ENCODE measurements around the gene ZNF292.
"Not testable (repeated sequence)": the region's sequence is repeated elsewhere in the genome, so short reads cannot be mapped to it uniquely, and the experiment has no call there.

The ZNF292 gene

DNA sequence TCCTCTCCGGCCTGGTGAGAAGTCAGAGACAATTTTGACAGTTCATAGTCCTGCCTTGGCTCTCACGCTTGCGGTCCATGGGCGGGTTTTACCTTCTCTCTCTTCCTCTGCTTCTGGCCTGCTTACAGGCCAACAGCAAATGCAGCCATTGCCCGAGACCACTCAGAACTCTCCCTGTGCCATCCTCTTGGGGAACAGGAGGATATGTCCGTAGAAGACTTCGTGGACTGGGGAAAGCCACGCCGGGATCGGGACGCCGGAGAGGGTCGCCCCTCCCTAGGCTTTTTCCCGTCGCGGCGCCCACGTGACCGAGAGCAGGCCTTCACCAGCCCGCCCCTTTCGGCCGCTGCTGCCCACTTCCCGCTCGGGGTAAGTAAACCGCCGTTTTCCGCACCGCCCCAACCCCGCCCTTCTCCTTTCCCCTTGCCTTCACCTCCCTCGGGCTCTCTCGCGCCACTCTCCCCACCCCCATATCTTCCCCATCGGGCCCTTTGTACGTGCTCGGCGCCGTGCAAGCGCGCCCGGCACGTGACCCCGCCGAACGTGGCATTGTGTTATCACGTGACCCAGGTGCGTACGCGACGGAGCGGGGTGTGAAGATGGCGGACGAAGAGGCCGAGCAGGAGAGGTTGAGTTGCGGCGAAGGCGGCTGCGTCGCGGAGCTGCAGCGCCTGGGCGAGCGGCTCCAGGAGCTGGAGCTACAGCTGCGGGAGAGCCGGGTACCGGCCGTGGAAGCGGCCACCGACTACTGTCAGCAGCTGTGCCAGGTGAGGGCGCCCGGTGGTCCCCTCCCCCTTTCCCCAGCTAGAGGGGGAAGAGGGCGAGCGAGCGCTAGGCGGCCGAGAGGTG, at the start of gene ZNF292:
Gene ZNF292, plus strand, starts transcription at position 573 of the 849 bp plus-strand sequence. Its CDS starts 27 bp downstream, at position 600.
- peak; percentile 99 for DNase-seq

DNA sequence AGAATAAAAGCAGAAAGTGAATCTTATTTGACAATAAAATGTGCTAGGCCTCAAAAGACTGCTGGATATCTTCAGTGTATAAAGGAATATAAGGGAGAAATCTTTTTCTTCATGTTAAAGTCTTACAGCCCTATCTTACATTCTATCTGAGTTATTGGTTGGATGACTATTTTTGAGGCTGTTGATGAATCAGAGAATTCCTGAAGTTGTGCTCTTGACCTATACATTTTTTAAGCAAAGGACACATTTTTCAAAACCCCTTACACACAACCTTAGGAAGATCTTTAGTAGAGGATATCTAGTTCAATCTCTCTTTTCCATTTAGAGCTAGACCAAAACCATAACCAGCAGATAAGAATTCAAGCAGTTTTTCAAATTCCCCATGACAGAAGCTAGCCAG, 49.5 kb upstream of the ZNF292 start:
- DNase-seq = peak; percentile 59

DNA sequence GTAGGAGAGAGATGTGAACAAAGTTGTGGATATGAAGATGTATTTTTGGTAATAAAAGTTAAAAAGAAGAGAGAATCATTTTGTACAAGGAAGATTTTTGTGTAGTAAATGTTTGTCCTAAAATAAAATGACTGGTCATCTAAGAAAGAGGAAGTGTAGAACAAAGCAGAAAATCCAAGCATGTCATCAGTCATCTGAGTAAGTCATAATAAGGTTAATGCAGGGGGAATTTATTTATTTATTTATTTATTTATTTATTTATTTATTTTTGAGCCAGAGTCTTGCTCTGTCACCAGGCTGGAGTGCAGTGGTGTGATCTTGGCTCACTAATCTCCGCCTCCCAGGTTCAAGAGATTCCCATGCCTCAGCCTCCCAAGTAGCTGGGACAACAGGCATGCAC, 44.7 kb upstream of the ZNF292 start:
- no peak for DNase-seq

DNA sequence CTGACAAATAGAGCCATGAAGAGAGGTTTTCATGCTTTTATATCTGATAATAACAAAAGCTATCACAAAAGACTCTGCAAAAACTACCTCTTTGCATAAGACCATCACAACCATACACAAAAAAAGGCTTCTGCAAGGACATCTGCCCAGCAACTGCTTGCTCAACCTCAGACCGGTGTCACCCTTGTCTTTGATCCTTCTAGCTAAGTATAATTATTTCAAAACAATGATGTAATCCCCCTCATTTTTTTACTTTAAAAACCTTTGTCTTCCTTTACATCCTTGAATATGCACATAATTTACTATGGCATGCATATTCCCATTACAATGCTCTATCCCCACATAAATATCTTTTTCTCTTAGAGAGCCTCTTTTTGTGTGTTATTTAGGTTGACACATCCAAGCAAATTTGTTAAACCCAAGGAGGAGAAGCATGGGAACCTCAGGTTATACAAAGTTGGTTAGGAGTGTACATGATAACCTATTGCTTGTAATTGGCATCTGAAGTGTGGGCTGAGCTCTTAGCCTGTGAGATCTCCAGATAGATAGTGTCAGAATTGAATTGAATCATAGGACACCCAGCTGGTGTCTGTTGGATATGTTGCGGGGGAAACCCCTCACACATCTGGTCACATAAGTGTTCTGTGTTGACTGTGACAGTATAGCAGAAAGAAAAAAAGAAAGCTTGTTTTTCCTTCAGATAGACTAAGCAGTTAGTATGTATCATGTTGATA, 39.8 kb upstream of the ZNF292 start:
- DNase-seq = no peak

DNA sequence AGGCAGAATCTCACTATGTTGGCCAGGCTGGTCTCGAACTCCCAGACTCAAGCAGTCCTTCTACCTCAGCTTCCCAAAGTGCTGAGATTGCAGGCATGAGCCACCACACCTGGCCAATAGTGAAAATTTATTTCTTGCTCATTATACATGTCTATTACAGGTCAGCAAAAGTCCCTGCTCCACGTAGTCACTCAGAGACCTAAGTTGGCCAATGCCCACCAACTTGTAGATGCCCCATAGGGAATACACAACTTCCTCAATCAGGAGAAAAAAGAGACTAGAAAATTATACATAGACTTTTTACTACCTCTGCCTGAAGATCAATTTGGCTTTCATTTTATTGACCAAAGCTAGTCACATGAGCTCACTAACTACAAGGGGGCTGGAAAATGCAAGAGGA, 38.4 kb upstream of the ZNF292 start:
- DNase-seq = no peak

DNA sequence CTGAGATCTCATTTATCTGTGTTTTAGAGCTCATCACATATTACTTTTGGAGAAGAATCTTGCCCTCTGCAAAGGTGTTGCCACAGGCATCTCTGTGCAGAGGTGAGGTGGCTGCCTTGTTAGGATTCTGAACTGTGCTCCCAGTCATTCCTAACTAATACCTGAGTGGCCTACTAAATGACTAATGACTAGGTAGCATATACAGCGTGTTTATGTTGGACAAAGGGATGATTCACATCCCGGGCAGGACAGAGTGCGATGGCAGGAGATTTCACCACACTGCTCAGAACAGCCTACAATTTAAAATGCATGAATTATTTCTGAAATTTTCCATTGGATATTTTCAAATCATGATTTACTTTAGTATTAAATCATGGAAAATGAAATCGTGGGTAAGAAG, 37.3 kb upstream of the ZNF292 start:
- DNase-seq = no peak

DNA sequence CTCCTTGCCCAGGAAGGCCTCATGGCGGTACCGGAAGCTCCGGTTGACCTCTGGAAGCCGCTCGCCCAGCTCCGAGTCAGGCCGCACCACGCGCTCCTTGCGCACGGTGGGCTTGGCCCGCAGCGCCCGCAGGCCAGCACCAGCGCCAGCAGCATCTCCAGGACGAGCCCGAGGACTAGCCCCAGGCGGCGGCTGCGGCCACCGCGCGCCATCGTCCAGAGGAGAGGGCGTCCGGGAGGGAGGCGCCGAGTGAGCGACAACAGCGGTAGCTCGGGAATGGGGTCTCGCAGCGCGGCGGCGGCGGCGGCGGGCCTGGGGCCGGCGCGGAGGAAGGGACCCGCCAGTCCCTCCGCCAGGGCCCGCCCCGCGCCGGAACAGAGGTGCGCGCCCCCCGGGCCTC, 32.9 kb upstream of the ZNF292 start:
- DNase-seq = no peak

DNA sequence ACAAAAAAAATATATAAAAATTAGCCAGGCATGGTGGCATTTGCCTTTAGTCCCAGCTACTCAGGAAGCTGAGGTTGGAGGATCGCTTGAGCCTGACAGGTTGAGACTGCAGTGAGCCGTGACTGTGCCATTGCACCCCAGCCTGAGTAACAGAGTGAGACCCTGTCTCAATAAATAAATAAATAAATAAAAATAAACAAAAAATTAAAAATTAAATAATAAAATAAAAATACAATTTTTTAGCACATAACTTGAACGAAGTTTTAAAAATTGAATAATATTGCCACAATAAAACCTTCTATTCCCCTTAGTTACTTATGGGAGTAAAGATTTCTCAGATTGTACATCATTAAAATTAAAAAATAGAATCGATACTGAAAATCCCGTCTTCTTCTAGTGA, 31.3 kb upstream of the ZNF292 start:
- no peak for DNase-seq

DNA sequence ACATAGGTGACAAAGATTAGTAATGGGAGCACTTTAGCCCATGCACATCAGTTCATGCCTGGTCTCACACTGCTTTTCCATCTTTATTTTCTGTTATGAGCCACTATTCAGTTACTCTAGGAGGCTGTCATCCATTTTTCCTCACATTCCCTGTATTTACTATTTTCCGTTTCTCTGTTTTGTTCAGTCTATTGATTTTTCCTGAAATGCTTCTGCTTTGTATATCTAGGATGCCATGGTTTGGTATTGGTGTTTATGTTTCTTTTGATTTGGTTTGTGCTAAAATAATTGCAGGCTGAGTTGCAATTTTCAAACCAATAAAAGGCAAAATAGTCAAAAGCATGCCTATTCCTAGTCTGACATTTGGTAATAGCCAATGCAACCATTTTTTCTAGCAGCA, 28.9 kb upstream of the ZNF292 start:
- DNase-seq = no peak

DNA sequence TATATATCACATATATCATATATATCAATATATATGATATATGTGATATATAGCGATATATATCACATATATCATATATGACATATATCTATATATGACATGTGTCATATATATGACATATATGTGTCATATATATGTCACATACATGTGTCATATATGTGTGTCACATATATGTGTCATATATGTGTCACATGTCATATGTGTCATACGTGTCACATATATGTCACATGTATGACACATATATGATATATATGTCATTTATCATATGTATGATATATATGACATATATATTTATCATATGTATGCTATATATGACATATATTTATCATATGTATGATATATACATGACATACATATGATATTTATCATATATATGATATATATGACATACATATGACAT, 27.6 kb upstream of the ZNF292 start:
- DNase-seq = no peak

DNA sequence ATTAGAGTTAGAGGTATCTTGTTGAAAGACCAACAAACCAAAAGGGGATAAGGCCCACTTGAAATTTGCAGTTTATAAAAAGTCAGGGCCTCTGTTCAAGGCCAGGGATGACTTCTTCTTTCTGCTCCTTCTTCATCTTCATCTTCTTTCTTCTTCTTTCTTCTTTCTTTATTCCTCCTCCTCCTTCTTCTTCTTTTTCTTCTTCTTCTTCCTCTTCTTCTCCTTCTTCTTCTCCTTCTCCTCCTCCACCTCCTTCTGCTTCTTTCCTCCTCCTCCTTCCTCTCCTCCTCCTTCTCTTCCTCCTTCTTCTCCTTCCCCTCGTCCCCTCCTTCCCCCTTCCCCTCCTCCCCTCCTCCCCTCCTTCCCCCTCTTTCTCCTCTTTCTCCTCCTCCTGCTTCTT, 18.4 kb upstream of the ZNF292 start:
- DNase-seq = no peak

DNA sequence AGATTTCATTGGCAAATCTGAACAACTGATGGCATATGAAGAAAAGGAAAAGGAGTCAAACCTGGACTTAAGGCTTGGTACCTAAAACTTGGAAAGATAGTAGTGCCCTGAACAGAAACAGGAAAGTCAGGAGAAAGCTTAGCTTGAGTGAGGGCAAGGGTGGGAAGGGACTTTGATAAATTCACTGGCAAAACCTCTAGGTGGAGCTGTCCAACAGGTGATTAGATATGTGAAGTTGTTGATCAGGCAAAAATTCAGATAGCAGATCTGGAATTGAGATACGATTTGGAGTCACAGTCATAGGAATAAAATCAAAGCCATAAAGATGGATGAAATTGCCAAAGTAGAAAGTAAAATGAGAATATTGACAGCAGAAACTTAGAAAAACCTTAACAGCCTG, 16.1 kb upstream of the ZNF292 start:
- peak; percentile 48 for DNase-seq

DNA sequence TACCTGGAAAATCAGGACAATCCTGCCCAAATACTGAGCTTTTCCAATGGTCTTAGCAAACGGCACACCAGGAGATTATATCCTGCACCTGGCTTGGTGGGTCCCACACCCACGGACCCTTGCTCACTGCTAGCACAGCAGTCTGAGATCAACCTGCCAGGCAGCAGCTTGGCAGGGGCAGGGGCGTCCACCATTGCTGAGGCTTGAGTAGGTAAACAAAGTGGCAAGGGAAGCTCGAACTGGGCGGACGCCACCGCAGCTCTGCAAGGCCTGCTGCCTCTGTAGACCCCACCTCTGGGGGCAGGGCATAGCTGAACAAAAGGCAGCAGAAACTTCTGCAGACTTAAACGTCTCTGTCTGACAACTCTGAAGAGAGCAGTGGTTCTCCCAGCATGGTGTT, 15.4 kb upstream of the ZNF292 start:
- DNase-seq = not testable (repeated sequence)

DNA sequence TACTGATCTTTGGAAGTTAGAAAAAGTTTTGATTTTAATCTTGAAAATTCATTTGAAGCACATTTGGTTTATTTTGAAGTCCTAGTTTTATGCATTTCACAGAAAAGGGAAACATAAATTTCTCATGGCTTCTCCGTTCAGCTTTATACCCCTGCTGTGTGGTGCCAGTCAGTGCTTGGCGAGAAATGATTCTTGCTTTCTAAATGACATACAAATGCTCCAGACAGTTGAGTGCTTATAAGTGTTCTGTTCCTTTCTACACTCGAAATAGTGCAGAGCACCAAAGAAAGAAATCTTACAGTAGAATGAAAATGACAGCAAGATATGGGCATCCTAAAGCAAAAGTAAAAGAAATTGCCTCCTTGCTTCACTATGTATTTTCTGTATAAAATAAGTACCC, 9.0 kb upstream of the ZNF292 start:
- DNase-seq = no peak

DNA sequence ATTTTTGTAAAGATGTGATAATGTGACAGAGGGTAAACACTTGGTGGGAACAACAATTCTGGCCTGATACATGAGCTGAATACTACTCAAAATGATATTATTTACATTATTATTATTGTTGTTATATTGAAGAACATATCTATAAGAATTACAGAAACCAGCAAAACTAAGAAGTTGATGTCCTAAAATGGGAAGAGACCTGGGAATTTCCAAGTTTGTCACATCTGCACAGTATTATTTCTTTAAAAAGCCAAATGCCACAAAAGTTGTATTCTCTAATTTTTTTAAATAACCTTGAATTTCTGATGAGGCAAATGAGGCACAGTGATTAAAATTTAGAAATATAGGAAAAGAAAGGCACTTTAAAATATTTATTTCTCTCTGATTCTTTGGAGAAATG, 5.0 kb upstream of the ZNF292 start:
- no peak for DNase-seq

DNA sequence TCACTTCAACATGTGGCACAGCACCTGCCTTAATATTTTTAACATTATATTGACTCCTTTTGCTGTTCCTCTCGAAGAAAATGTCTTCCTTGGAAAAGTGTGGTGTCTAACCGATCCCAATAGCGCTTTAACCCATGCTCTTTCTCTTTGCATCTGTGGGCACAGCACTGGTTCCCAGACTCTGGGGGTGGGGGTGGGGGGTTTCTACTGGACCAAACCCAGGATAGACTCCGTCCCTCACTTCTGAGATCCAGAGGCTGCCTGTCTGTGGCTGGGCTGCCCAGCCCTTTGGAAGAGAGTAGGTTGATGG, 3.9 kb upstream of the ZNF292 start:
- no peak for DNase-seq

DNA sequence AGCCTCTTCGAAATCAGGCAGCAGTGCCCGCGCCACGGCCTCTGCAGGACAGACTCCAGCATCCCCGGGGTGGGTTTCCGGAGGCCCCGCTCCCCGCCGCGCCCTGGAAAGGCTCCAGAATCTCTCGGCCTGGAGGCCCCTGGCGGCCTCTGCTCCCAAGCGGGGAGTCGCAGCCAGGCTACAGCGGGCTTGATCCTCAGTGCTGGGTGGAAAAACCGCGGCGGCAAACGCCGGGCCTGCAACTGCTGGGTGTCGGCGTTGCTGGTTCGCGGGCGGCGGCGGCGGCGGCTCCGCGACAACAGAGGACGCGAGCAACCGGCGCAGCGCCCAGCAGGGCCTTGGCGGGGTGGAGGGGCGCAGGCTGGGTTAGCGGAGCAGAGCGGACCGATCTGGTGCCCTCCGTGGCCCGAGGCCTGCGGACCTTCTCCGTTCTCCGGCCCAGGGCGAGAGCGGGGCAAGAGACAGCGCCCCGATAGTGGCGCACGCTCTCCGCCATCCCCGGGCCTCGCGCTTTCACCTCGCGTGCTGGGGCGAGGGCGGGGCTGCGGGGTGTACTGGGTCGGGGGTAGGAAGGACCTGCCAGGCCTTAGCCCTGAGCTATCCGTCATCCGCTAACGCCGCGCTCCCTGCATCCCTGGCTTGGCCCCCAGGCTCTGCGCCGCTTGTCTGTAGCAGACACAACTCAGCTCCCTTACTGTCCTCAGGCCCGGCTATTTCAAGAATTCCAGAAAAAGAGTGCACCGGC, 3.4 kb upstream of the ZNF292 start:
- peak; percentile 64 for DNase-seq

DNA sequence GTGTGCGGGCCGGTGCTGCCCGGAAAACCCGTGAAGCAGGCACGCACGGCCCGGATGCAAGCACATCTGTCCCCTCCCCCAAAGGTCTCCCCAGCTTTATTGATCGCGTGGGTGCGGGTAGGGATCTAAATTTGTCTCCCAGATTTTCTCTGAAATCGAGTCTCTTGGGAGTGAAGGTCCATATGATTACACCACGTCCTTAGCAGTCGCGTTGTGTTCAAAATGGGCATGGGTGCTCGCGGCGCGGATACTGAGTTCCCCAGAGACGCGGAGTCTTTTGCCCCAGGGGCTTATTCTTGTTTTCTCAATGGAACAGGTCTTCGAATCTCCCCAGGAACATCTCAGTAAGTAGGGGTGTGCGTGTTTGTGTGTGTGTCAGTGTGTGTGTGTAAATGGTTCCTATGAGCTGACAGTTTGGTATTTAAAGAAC, 2.8 kb upstream of the ZNF292 start:
- DNase-seq = no peak

DNA sequence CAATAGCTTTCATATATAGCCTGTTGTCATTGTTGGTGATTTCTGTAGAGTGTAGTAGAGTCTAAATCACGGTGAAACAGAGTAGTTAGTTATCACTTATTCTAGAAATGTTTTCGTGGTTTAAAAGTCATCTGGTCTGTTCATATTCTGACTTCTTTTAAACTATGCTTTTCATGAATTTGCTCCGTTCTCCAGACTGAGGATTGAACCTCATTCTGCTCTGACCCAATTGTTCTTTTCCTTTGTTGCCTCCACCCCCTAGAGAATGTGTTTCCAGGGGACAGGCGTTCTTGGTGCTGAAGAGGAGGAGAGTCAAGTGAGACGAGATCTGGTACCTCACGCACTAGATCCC, 748 bp upstream of the ZNF292 start:
- DNase-seq = no peak

DNA sequence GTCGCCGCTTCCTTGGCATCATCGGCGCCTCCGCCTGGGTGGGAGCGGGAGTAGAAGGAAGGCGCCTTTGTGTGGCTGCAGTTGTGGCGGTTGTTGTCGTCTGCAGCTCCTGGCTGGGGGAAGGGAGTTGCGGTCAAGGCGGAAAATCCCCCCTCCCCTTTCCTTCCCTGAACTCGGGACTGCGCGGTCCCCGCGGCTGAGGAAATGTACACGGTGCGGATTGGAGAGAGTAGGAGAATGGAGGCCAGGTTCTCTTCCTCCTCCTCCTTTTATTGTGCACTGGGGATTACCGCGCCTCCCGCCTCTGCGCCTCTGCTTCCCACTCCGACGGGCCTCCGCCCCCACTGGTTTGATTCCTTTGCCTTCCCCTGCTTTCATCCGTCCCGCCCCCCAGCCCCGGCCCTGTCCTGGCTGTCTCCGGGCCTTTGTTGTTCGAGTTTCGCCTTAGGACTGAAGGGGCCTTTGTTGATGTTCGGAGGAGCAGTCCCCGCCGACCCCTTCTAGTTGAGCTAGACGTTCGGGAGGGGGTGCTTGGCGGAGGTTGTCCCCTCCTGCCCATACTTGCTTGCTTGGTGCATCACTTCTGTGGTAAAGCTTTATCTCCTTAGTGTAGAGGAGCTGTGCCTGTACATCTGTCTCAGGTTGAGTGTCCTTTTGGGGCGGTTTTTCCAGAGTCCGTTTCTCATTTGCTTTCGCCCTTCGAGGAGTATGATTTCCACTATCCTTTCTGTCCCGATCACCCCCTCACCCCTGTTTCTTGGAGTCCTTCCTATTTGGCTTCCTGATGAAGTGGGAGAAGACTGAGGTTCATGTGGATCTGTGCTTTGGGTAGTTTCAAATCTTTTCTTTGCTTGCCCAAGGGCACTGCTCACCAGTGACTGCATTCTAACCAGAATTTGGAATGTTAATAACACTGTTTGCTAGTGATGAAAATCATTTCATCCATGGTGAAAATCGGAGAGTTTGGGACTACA, 764 bp downstream of the ZNF292 start:
- peak; percentile 63 for DNase-seq

DNA sequence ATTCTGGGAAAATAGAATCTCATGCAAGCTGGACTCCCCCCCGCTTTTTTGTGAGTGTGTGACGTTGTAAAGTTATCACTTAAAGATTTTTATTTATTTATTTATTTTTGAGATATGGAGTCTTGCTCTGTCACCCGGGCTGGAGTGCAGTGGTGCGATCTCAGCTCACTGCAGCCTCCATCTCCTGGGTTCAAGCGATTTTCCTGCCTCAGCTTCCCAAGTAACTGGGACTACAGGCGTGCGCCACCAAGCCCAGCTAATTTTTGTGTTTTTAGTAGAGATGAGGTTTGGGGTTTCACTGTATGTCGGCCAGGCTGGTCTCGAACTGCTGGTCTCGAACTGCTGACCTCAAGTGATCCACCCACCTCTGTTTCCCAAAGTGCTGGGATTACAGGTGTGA, 2.2 kb downstream of the ZNF292 start:
- DNase-seq = not testable (repeated sequence)

DNA sequence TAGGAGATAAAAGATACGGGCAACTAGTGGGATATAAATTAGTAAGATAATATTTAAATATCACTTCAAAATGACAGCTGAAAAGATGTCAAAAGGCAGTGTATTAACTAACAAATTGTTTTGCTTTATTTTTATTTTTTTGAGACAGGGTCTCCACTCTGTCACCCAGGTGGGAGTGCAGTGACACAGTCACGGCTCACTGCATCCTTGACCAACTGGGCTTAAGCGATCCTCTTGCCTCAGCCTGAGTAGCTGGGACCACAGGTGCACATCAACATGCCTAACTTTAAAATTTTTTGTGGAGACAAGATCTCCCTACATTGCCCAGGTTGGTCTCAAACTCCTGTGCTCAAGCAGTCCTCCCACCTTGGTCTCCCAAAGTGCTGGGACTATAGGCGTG, 5.9 kb downstream of the ZNF292 start:
- no peak for DNase-seq

DNA sequence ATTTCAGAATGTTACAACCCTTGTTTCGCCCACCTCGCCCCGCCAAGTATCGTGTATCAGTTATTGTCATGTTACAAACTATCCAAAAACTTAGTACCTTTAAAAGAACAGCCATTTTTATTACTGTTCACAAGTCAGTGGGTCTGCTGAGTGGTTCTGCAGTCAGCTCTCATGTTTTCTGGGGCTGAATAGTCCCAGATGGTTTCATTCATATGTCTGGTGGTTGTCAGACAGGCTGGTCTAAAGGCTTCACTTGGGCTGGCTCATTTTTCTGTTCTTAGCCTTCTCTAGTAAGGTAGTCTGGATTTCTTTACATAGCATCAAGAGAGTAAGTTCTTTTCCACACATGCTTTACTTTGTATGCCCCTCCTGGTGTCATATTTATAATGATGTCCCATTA, 8.6 kb downstream of the ZNF292 start:
- DNase-seq = no peak
